CD4-positive, alpha-beta T cell treated with Interleukin-4 for 4 hours (primary cell): ENCODE results near the gene AWAT2.

Source experiments
- DNase-seq: peaks from one replicate; pipeline ENCODE4 v3.0.0-alpha.2; 2020

Gene AWAT2

DNA sequence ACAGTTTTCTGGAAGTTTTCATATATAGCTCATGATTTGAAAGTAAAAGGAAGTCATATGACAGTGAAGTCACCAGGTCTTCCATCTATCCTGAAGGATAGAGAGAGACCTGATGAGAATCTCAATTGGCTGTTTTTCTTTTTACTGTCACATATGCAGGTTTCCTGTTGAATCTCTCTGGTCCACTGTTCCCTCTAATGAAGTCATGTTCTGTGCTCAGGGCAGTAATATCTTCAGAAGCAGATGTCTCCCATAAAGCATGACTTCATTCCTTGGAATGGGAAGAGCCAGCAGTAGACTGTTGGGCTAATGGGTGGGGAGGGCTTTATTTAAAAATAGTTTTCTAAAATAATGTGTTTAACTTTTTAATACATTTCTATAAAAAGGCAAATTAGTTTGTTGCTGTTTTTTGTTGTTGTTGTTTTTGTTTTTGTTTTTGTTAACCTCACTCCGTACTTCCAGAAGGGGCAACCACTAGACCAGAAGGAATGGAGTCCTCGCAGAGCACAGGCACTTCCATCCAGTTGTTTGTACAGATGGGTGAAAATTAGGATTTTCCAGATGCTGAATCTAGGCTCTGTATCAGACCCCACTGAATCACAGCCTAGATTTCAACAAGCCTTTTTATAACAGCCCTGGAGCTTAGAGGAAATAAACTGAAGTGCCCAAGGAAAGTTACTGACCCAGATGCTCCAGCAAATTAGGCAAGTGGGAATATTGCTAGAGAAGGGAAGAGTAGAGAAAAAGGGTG, 54.2 kb downstream of the AWAT2 start:
- no peak for DNase-seq

DNA sequence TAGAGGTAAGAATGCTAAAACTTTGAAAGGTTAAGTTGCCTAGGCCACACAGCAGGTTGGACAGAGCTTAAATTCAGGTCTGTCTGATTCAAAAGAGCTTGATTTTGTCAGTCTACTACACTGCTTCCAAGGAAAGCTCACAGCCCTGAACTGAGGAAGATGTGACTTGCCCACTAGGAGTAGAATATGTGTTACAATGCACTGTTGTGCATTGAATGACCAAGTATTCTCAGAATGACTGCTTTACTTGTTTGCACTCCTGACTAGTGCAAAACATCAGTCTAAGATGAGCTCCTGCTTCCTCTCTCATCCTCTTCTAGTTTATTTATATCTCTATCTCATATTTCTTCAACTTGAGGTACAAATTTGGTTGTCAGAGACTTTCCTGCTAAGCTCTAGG, 56.2 kb downstream of the AWAT2 start:
- no peak for DNase-seq

GRCh38 chrX:69991685-69992084, 58.1 kb downstream of the AWAT2 start:
- no peak for DNase-seq
